Keratinocyte (primary cell): ENCODE measurements around the gene MRGPRF. TPM values are rescaled to one million over a fixed set of nuclear protein-coding genes. Genes with fewer than 3 reads are reported as not detected.

Source experiments
- DNase-seq: peaks from one replicate; pipeline ENCODE4 v3.0.0-alpha.2; 2011; ENCODE audit warnings: low read depth, missing footprints, low spot score
- FAIRE-seq: peaks from 2 replicates; lab custom pipeline; 2011; peaks lifted over from hg19 to GRCh38; lab: Jason Lieb, UNC
- H2AFZ ChIP-seq: 2 replicates; pipeline ENCODE4 v1.6.0; 2012; ENCODE audit warnings: low read length, control low read depth, inconsistent platforms; ENCODE audit not compliant: control insufficient read depth
- H3K27ac ChIP-seq: 2 replicates; pipeline ENCODE4 v1.5.1; 2011; ENCODE audit warnings: low read length; ENCODE audit not compliant: control insufficient read depth, insufficient read depth
- H3K27me3 ChIP-seq: 3 replicates; pipeline ENCODE4 v1.6.0; 2011; ENCODE audit warnings: low read length; ENCODE audit not compliant: control insufficient read depth, insufficient read depth; ENCODE audit errors: extremely low read depth
- H3K36me3 ChIP-seq, 2 experiments: 2 replicates in 1 of 2; 3 replicates in 1 of 2; pipeline ENCODE4 v1.5.1; 2011; ENCODE audit warnings: low read length in 2 of 2, mild to moderate bottlenecking in 1 of 2; ENCODE audit not compliant: control insufficient read depth in 2 of 2, insufficient read depth in 2 of 2; ENCODE audit errors: extremely low read depth in 1 of 2
- H3K4me1 ChIP-seq: 3 replicates; pipeline ENCODE4 v1.5.1; 2011; ENCODE audit warnings: low read length; ENCODE audit not compliant: control insufficient read depth, insufficient read depth; ENCODE audit errors: extremely low read depth
- H3K4me2 ChIP-seq: 3 replicates; pipeline ENCODE4 v1.6.0; 2011; ENCODE audit warnings: low read depth, low read length; ENCODE audit not compliant: control insufficient read depth, insufficient read depth; ENCODE audit errors: extremely low read depth
- H3K4me3 ChIP-seq, 3 experiments: fragments of 200-600 bp in 1 of 3; sonication (generic) in 1 of 3; 2 replicates in 2 of 3; 3 replicates in 1 of 3; pipeline ENCODE4 v1.5.1; 2011 to 2016; ENCODE audit warnings: low read length in 3 of 3, mild to moderate bottlenecking in 3 of 3, control low read depth in 2 of 3, inconsistent platforms in 1 of 3, low read depth in 1 of 3, mixed read lengths in 1 of 3, mixed run types in 1 of 3, moderate library complexity in 1 of 3; ENCODE audit not compliant: control insufficient read depth in 2 of 3, insufficient read depth in 2 of 3; ENCODE audit errors: extremely low read depth in 1 of 3
- H3K79me2 ChIP-seq: 2 replicates; pipeline ENCODE4 v1.6.0; 2012; ENCODE audit warnings: low read length; ENCODE audit not compliant: control insufficient read depth, insufficient read depth
- H3K9ac ChIP-seq: 3 replicates; pipeline ENCODE4 v1.6.0; 2011; ENCODE audit warnings: low read length; ENCODE audit not compliant: control insufficient read depth, insufficient read depth; ENCODE audit errors: extremely low read depth
- H3K9me1 ChIP-seq: 3 replicates; pipeline ENCODE4 v1.6.0; 2011; ENCODE audit warnings: low read length; ENCODE audit not compliant: control insufficient read depth, insufficient read depth; ENCODE audit errors: extremely low read depth
- H3K9me3 ChIP-seq: 2 replicates; pipeline ENCODE4 v1.5.1; 2012; ENCODE audit warnings: low read depth, low read length; ENCODE audit not compliant: control insufficient read depth
- H4K20me1 ChIP-seq: 3 replicates; pipeline ENCODE4 v1.6.0; 2011; ENCODE audit warnings: low read length; ENCODE audit not compliant: control insufficient read depth, insufficient read depth; ENCODE audit errors: extremely low read depth
- CTCF ChIP-seq, 3 experiments: IDR thresholded peaks in 1 of 3; conservative IDR thresholded peaks in 1 of 3; optimal IDR thresholded peaks in 1 of 3; 2 replicates in 2 of 3; 3 replicates in 1 of 3; pipeline versions ENCODE3 to v1.5.1; 2011; ENCODE audit warnings: low read length in 3 of 3, mild to moderate bottlenecking in 3 of 3, moderate library complexity in 2 of 3, control low read depth in 1 of 3, inconsistent platforms in 1 of 3; ENCODE audit not compliant: insufficient read depth in 2 of 3; ENCODE audit errors: extremely low read depth in 1 of 3
- EZH2 ChIP-seq: IDR thresholded peaks from one replicate; pipeline ENCODE4 v1.6.1; 2012; ENCODE audit warnings: inconsistent platforms, mild to moderate bottlenecking, low read length, moderate library complexity
- dilution Hi-C: fragments of 300-500 bp; cut with MboI; formaldehyde crosslinking; loops from one replicate; pipeline ENCODE4 v1.7.0; 2020; ENCODE audit warnings: low sequenced_read_pairs; ENCODE audit not compliant: extremely low pct_ligation_motif_present
- polyA plus RNA-seq, 5 experiments: library from polyadenylated mRNA; depleted of rRNA in 3 of 5; stranded (reverse) in 3 of 5; stranded (forward) in 1 of 5; unstranded in 1 of 5; fragments of >200 nt; gene quantifications; 1 replicate in 1 of 5; 2 replicates in 3 of 5; 3 replicates in 1 of 5; pipeline versions ENCODE4 v1.2.1 to v1.2.3, GENCODE V29; 2011 to 2012; ENCODE audit warnings: missing spikeins in 2 of 5, low read depth in 1 of 5, low replicate concordance in 1 of 5

Gene MRGPRF
- polyA plus RNA-seq, 1 donor (not counting 4 experiments of a cell fraction or from before 2014, with no cell fraction given), result not detected

GRCh38 chr11:68996376-68997123 lies 16.5 kb downstream of the MRGPRF start:
- dilution Hi-C loops, result no loop called here
- no peak for TF ChIP-seq EZH2
- TF ChIP-seq CTCF (optimal IDR thresholded peaks at IDR 0.05 in 1 of 3, IDR thresholded peaks at IDR 0.05 in 1 of 3, conservative IDR thresholded peaks at IDR 0.05 in 1 of 3; ENCODE audit: extremely low read depth in 1 of 3, insufficient read depth in 2 of 3, low read length in 3 of 3), result no peak
- Histone ChIP-seq H3K27ac (no peak overlapping the region), H3K9me3 (no peaks in the 10 kb centered on the region), H3K27me3 (peaks cover 13% of the 10 kb centered on the region), H3K4me3 (no peak overlapping the region), H3K36me3 (no peaks in the 10 kb centered on the region), H4K20me1 (no peaks in the 10 kb centered on the region), H2AFZ (no peak overlapping the region), H3K4me2 (no peak overlapping the region), H3K9me1 (no peaks in the 10 kb centered on the region), H3K79me2 (no peaks in the 10 kb centered on the region), H3K4me1 (peaks cover 3% of the 10 kb centered on the region), H3K9ac (no peak overlapping the region)
- DNase-seq (no peak), FAIRE-seq (no peak)

- Histone ChIP-seq H3K4me1 (no peaks in the 10 kb centered on the region), H3K27ac (no peak overlapping the region), H3K9me3 (no peaks in the 10 kb centered on the region), H4K20me1 (no peaks in the 10 kb centered on the region), H3K9ac (no peak overlapping the region), H3K27me3 (peaks cover 16% of the 10 kb centered on the region), H3K79me2 (no peaks in the 10 kb centered on the region), H3K4me3 (no peak overlapping the region), H3K4me2 (no peak overlapping the region), H3K9me1 (no peaks in the 10 kb centered on the region), H3K36me3 (no peaks in the 10 kb centered on the region), H2AFZ (no peak overlapping the region)
- DNase-seq, result no peak
- TF ChIP-seq CTCF (optimal IDR thresholded peaks at IDR 0.05 in 1 of 3, IDR thresholded peaks at IDR 0.05 in 1 of 3, conservative IDR thresholded peaks at IDR 0.05 in 1 of 3; ENCODE audit: extremely low read depth in 1 of 3, insufficient read depth in 2 of 3, low read length in 3 of 3) (no peak), EZH2 (no peak)
- FAIRE-seq, result no peak
- dilution Hi-C loops, result no loop called here
These were observed 18.2 kb downstream of the MRGPRF start for GRCh38 chr11:68994894-68995285.
